Immature natural killer cell (primary cell): ENCODE measurements around the gene RASSF3. TPM values are rescaled to one million over a fixed set of nuclear protein-coding genes. Genes with fewer than 3 reads are reported as not detected.
"Not testable (repeated sequence)": the region's sequence is repeated elsewhere in the genome, so short reads cannot be mapped to it uniquely, and the experiment has no call there.

Experiments used
- DNase-seq, 3 donors: peaks; one replicate each; pipeline ENCODE4 v3.0.0; 2022; ENCODE audit warnings: mixed read lengths in 1 of 3
- H3K27ac Mint-ChIP-seq, 6 donors: one replicate each; pipeline ENCODE4 v1.8.0; 2020; ENCODE audit warnings: mixed read lengths in 6 of 6, mild to moderate bottlenecking in 5 of 6, inconsistent platforms in 4 of 6, moderate library complexity in 3 of 6
- H3K27me3 Mint-ChIP-seq, 3 donors: one replicate each; pipeline ENCODE4 v1.8.0; 2020 to 2021; ENCODE audit warnings: low read depth in 3 of 3, mild to moderate bottlenecking in 3 of 3, mixed read lengths in 3 of 3, moderate library complexity in 3 of 3, inconsistent platforms in 1 of 3
- H3K36me3 Mint-ChIP-seq, 3 donors: one replicate each; pipeline ENCODE4 v1.8.0; 2020; ENCODE audit warnings: mixed read lengths in 3 of 3, inconsistent platforms in 2 of 3, mild to moderate bottlenecking in 2 of 3
- H3K4me1 Mint-ChIP-seq, 2 donors: one replicate each; pipeline ENCODE4 v1.8.0; 2020; ENCODE audit warnings: inconsistent platforms in 2 of 2, mild to moderate bottlenecking in 2 of 2, mixed read lengths in 2 of 2, moderate library complexity in 1 of 2
- H3K4me3 Mint-ChIP-seq, 5 donors: one replicate each; pipeline ENCODE4 v1.8.0; 2020; ENCODE audit warnings: mild to moderate bottlenecking in 5 of 5, mixed read lengths in 5 of 5, inconsistent platforms in 3 of 5, moderate library complexity in 3 of 5
- H3K9me3 Mint-ChIP-seq, 6 donors: one replicate each; pipeline ENCODE4 v1.8.0; 2020; ENCODE audit warnings: mild to moderate bottlenecking in 6 of 6, mixed read lengths in 6 of 6, inconsistent platforms in 4 of 6, moderate library complexity in 3 of 6
- polyA plus RNA-seq, 3 donors: library from polyadenylated mRNA; unstranded; fragments of 300-500 nt; fragmentation: Illumina TruSeq; gene quantifications; one replicate each; pipeline ENCODE4 v1.2.3, GENCODE V29; 2021

RASSF3 gene
- polyA plus RNA-seq, 3 donors from 2014 or later, result 5.2 to 6.2 (median 5.5) TPM

- Mint-ChIP-seq H3K27ac (peak overlapping the region; percentile 81 to 95 (median 92)), H3K27me3 (peaks cover 0 to 5% (median 2%) of the 10 kb centered on the region in 3 donors), H3K4me3 (peak overlapping the region; percentile 87 to 95 (median 90)), H3K36me3 (peaks cover 0 to 4% (median 3%) of the 10 kb centered on the region in 3 donors), H3K9me3 (no peaks in the 10 kb centered on the region), H3K4me1 (peaks cover 40 to 50% of the 10 kb centered on the region in 2 donors)
- no peak for DNase-seq
Observed at GRCh38 chr12:64609536-64610078, 688 bp upstream of the RASSF3 start.

GRCh38 chr12:64610660-64611340 is 505 bp downstream of the RASSF3 start:
- Mint-ChIP-seq H3K4me3 (peak overlapping the region; percentile 92 to 96 (median 93)), H3K36me3 (peaks cover 0 to 11% (median 3%) of the 10 kb centered on the region in 3 donors), H3K4me1 (peaks cover 51 to 61% of the 10 kb centered on the region in 2 donors), H3K27ac (peak overlapping the region; percentile 91 to 97 (median 94)), H3K9me3 (no peaks in the 10 kb centered on the region), H3K27me3 (peaks cover 0 to 5% (median 0%) of the 10 kb centered on the region in 3 donors)
- DNase-seq, result peak; percentile 75 to 77 (median 76)

GRCh38 chr12:64611341-64612284 is 1.3 kb downstream of the RASSF3 start:
- H3K9me3 Mint-ChIP-seq, result no peaks in the 10 kb centered on the region
- peaks cover 59 to 69% of the 10 kb centered on the region in 2 donors for H3K4me1 Mint-ChIP-seq
- peak overlapping the region; percentile 91 to 97 (median 94) for H3K27ac Mint-ChIP-seq
- peaks cover 0 to 11% (median 3%) of the 10 kb centered on the region in 3 donors for H3K36me3 Mint-ChIP-seq
- peak; percentile 20 to 26 (median 20) for DNase-seq
- H3K4me3 Mint-ChIP-seq, result peak overlapping the region; percentile 92 to 96 (median 93)
- H3K27me3 Mint-ChIP-seq, result peaks cover 0 to 5% (median 0%) of the 10 kb centered on the region in 3 donors

GRCh38 chr12:64612843-64613242 is 2.5 kb downstream of the RASSF3 start:
- no peaks in the 10 kb centered on the region for H3K9me3 Mint-ChIP-seq
- peaks cover 67 to 81% of the 10 kb centered on the region in 2 donors for H3K4me1 Mint-ChIP-seq
- H3K27ac Mint-ChIP-seq, result peak overlapping the region; percentile 91 to 97 (median 94)
- H3K36me3 Mint-ChIP-seq, result peaks cover 0 to 11% (median 3%) of the 10 kb centered on the region in 3 donors
- DNase-seq, result no peak
- peaks cover 0 to 5% (median 0%) of the 10 kb centered on the region in 3 donors for H3K27me3 Mint-ChIP-seq
- H3K4me3 Mint-ChIP-seq, result peak overlapping the region; percentile 92 to 96 (median 93)

GRCh38 chr12:64613775-64614398 is 3.6 kb downstream of the RASSF3 start:
- H3K27me3 Mint-ChIP-seq, H3K9me3 Mint-ChIP-seq, DNase-seq: not testable (repeated sequence)
- peaks cover 0 to 11% (median 3%) of the 10 kb centered on the region in 3 donors for H3K36me3 Mint-ChIP-seq
- peak overlapping the region in 4 of 5 donors; percentile 92 to 95 (median 93) for H3K4me3 Mint-ChIP-seq
- peak overlapping the region; percentile 71 to 97 (median 94) for H3K27ac Mint-ChIP-seq
- peaks cover 63 to 78% of the 10 kb centered on the region in 2 donors for H3K4me1 Mint-ChIP-seq

- H3K4me1 Mint-ChIP-seq, result peaks cover 70 to 91% of the 10 kb centered on the region in 2 donors
- DNase-seq, result no peak
- H3K4me3 Mint-ChIP-seq, result no peak overlapping the region
- H3K27ac Mint-ChIP-seq, result peak overlapping the region; percentile 50 to 83 (median 66)
- H3K36me3 Mint-ChIP-seq, result peaks cover 0 to 11% (median 7%) of the 10 kb centered on the region in 3 donors
- peaks cover 0 to 2% (median 1%) of the 10 kb centered on the region in 3 donors for H3K27me3 Mint-ChIP-seq
- no peaks in the 10 kb centered on the region for H3K9me3 Mint-ChIP-seq
Observed at GRCh38 chr12:64616201-64616600, 5.9 kb downstream of the RASSF3 start.

- H3K4me1 Mint-ChIP-seq, result peaks cover 62 to 88% of the 10 kb centered on the region in 2 donors
- peaks cover 0 to 7% (median 3%) of the 10 kb centered on the region in 3 donors for H3K36me3 Mint-ChIP-seq
- peaks cover 0 to 2% (median 0%) of the 10 kb centered on the region in 3 donors for H3K27me3 Mint-ChIP-seq
- H3K27ac Mint-ChIP-seq, result peak overlapping the region; percentile 41 to 87 (median 72)
- DNase-seq, result no peak
- peak overlapping the region in 3 of 5 donors; percentile 11 to 22 (median 22) for H3K4me3 Mint-ChIP-seq
- no peaks in the 10 kb centered on the region for H3K9me3 Mint-ChIP-seq
Observed at GRCh38 chr12:64618953-64619590, 8.8 kb downstream of the RASSF3 start.

- Mint-ChIP-seq H3K27me3 (peaks cover 0 to 2% (median 0%) of the 10 kb centered on the region in 3 donors), H3K27ac (peak overlapping the region in 2 of 6 donors; percentile 40 to 55), H3K4me1 (peaks cover 59 to 87% of the 10 kb centered on the region in 2 donors), H3K4me3 (no peak overlapping the region), H3K9me3 (no peaks in the 10 kb centered on the region), H3K36me3 (peaks cover 0 to 3% (median 0%) of the 10 kb centered on the region in 3 donors)
- no peak for DNase-seq
Observed at GRCh38 chr12:64621257-64621942, 11.1 kb downstream of the RASSF3 start.

- peak overlapping the region in 4 of 6 donors; percentile 9 to 64 (median 42) for H3K27ac Mint-ChIP-seq
- H3K36me3 Mint-ChIP-seq, result peaks cover 0 to 3% (median 0%) of the 10 kb centered on the region in 3 donors
- DNase-seq, result no peak
- no peaks in the 10 kb centered on the region for H3K9me3 Mint-ChIP-seq
- H3K4me3 Mint-ChIP-seq, result peak overlapping the region in 2 of 5 donors; percentile 27 to 36
- peaks cover 66 to 89% of the 10 kb centered on the region in 2 donors for H3K4me1 Mint-ChIP-seq
- peaks cover 0 to under 1% (median 0%) of the 10 kb centered on the region in 3 donors for H3K27me3 Mint-ChIP-seq
Observed at GRCh38 chr12:64624035-64624434, 13.7 kb downstream of the RASSF3 start.

GRCh38 chr12:64625243-64626077 is 15.2 kb downstream of the RASSF3 start:
- peak overlapping the region; percentile 87 to 95 (median 90) for H3K27ac Mint-ChIP-seq
- peaks cover 58 to 79% of the 10 kb centered on the region in 2 donors for H3K4me1 Mint-ChIP-seq
- peak overlapping the region; percentile 83 to 93 (median 90) for H3K4me3 Mint-ChIP-seq
- peaks cover 0 to under 1% (median under 1%) of the 10 kb centered on the region in 3 donors for H3K36me3 Mint-ChIP-seq
- H3K9me3 Mint-ChIP-seq, result no peaks in the 10 kb centered on the region
- DNase-seq, result peak; percentile 27 to 43 (median 36)
- no peaks in the 10 kb centered on the region for H3K27me3 Mint-ChIP-seq

GRCh38 chr12:64626588-64626987 is 16.3 kb downstream of the RASSF3 start:
- H3K9me3 Mint-ChIP-seq, H3K27me3 Mint-ChIP-seq, H3K36me3 Mint-ChIP-seq, DNase-seq: not testable (repeated sequence)
- H3K4me3 Mint-ChIP-seq, result peak overlapping the region in 1 of 5 donors; percentile 24
- peak overlapping the region in 2 of 6 donors; percentile 6 to 41 for H3K27ac Mint-ChIP-seq
- H3K4me1 Mint-ChIP-seq, result peaks cover 66 to 81% of the 10 kb centered on the region in 2 donors
